Chondrocyte (in vitro differentiated cells): ENCODE results near the gene TCERG1L. TPM values are rescaled to one million over a fixed set of nuclear protein-coding genes. Genes with fewer than 3 reads are reported as not detected.

Experiments used
- DNase-seq: peaks from one replicate; pipeline ENCODE4 v3.0.0; 2021; ENCODE audit warnings: mixed read lengths, low spot score
- H3K27ac Mint-ChIP-seq: one replicate; pipeline ENCODE4 v1.8.0; 2021; ENCODE audit warnings: mild to moderate bottlenecking, moderate library complexity, mixed read lengths; ENCODE audit not compliant: unreplicated experiment
- H3K27me3 Mint-ChIP-seq: 2 replicates; pipeline ENCODE4 v1.8.0; 2021; ENCODE audit warnings: low read depth, mixed read lengths
- H3K36me3 Mint-ChIP-seq: 2 replicates; pipeline ENCODE4 v1.8.0; 2021; ENCODE audit warnings: low read depth, mixed read lengths
- H3K4me1 Mint-ChIP-seq: 2 replicates; pipeline ENCODE4 v1.8.0; 2021; ENCODE audit warnings: low read depth, mild to moderate bottlenecking, mixed read lengths
- H3K4me3 Mint-ChIP-seq: one replicate; pipeline ENCODE4 v1.8.0; 2021; ENCODE audit warnings: mild to moderate bottlenecking, moderate library complexity, mixed read lengths; ENCODE audit not compliant: unreplicated experiment
- H3K9me3 Mint-ChIP-seq: 2 replicates; pipeline ENCODE4 v1.8.0; 2021; ENCODE audit warnings: low read depth, mixed read lengths
- total RNA-seq: library from RNA; stranded (reverse); gene quantifications from 3 replicates; pipeline ENCODE4 v1.2.1, GENCODE V29; 2021
- TF ChIP-seq, protein P1 (sequence below): fragments of 200-600 bp; sonication (generic); IDR thresholded peaks from 2 replicates; pipeline ENCODE4 v1.5.0; 2021; ENCODE audit warnings: antibody characterized with exemption, mild to moderate bottlenecking, moderate library complexity

The TCERG1L gene
- total RNA-seq, 1 donor from 2014 or later, result not detected

DNA sequence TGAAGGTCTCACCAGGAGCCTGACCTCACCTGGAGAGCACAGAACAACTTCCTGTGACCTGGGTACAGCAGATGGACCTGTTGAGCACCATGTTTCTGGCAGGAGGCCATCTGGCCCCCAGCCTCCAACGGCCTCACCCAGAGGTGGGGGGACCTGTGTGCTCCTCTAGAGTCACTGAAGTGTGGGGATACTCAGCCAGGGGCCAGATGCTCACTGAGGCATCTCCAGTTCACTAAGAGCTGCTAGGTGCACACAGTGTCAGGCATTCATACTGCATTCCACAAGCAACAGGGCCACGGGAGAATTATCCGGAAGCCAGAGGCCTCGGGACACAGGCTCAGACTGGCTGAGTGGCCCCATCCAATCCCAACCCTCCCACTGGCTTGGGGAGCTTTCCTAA is 161.4 kb downstream of the TCERG1L start:
- Mint-ChIP-seq H3K27ac (no peak overlapping the region), H3K4me3 (no peak overlapping the region), H3K27me3 (no peaks in the 10 kb centered on the region), H3K4me1 (no peaks in the 10 kb centered on the region), H3K36me3 (peaks cover 5% of the 10 kb centered on the region), H3K9me3 (peaks cover 52% of the 10 kb centered on the region)
- TF ChIP-seq, protein P1, sequence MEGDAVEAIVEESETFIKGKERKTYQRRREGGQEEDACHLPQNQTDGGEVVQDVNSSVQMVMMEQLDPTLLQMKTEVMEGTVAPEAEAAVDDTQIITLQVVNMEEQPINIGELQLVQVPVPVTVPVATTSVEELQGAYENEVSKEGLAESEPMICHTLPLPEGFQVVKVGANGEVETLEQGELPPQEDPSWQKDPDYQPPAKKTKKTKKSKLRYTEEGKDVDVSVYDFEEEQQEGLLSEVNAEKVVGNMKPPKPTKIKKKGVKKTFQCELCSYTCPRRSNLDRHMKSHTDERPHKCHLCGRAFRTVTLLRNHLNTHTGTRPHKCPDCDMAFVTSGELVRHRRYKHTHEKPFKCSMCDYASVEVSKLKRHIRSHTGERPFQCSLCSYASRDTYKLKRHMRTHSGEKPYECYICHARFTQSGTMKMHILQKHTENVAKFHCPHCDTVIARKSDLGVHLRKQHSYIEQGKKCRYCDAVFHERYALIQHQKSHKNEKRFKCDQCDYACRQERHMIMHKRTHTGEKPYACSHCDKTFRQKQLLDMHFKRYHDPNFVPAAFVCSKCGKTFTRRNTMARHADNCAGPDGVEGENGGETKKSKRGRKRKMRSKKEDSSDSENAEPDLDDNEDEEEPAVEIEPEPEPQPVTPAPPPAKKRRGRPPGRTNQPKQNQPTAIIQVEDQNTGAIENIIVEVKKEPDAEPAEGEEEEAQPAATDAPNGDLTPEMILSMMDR, result no peak
- no peak for DNase-seq

- H3K27me3 Mint-ChIP-seq, result no peaks in the 10 kb centered on the region
- H3K4me1 Mint-ChIP-seq, result no peaks in the 10 kb centered on the region
- H3K4me3 Mint-ChIP-seq, result no peak overlapping the region
- DNase-seq, result no peak
- TF ChIP-seq, protein P1, result no peak
- H3K36me3 Mint-ChIP-seq, result peaks cover 5% of the 10 kb centered on the region
- peaks cover 55% of the 10 kb centered on the region for H3K9me3 Mint-ChIP-seq
- H3K27ac Mint-ChIP-seq, result no peak overlapping the region
These were observed 161.9 kb downstream of the TCERG1L start for GRCh38 chr10:131149586-131149985.

- peaks cover 57% of the 10 kb centered on the region for H3K9me3 Mint-ChIP-seq
- H3K36me3 Mint-ChIP-seq, result peaks cover 5% of the 10 kb centered on the region
- no peak overlapping the region for H3K4me3 Mint-ChIP-seq
- no peak overlapping the region for H3K27ac Mint-ChIP-seq
- TF ChIP-seq, protein P1, result no peak
- no peak for DNase-seq
- no peaks in the 10 kb centered on the region for H3K4me1 Mint-ChIP-seq
- no peaks in the 10 kb centered on the region for H3K27me3 Mint-ChIP-seq
These were observed 162.4 kb downstream of the TCERG1L start for GRCh38 chr10:131149111-131149510.

GRCh38 chr10:131148270-131148669 is 163.3 kb downstream of the TCERG1L start:
- Mint-ChIP-seq H3K4me3 (no peak overlapping the region), H3K27ac (no peak overlapping the region), H3K4me1 (no peaks in the 10 kb centered on the region), H3K27me3 (no peaks in the 10 kb centered on the region), H3K36me3 (peaks cover 5% of the 10 kb centered on the region), H3K9me3 (peaks cover 51% of the 10 kb centered on the region)
- DNase-seq, result no peak
- TF ChIP-seq, protein P1, result no peak

DNA sequence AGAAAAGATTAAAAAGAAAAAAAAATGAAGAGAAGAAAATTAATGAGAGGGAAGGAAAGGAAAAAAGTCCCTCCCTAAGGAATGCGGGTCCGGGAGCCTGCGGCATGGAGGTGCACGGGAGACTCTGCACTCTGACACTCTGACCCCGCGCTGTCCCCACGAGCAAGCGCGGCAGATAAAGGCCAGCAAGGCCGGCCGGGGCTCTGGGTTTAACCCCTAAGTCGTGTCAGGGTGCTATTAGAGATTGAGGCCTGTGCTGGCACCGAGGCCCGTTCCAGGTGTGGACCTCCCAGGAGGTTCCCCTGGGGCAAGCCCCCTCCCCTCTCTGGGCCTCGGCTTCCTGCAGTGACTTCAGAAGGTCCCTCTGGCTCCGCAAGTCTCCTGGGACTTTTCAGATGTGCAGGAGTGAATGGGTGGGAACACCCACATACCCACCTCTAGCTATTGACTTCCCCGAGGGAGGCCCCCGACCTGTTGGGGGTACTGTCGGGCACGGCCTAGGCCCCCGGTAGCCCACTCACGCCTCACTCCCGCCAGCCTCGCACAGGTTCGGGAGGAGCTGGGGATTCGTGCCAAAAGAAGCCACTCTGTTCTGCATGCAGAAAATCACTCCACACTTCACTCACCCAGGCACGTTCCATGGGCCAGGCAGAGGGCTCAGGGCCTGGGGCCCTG is 164.1 kb downstream of the TCERG1L start:
- peaks cover 2% of the 10 kb centered on the region for H3K36me3 Mint-ChIP-seq

More for the DNA sequence above, 164.1 kb downstream of the TCERG1L start:
- Mint-ChIP-seq H3K27ac (no peak overlapping the region), H3K27me3 (no peaks in the 10 kb centered on the region), H3K4me3 (no peak overlapping the region), H3K4me1 (no peaks in the 10 kb centered on the region), H3K9me3 (peaks cover 44% of the 10 kb centered on the region)
- TF ChIP-seq, protein P1, result no peak
- peak; percentile 88 for DNase-seq
